GM19372 (cell line): ENCODE measurements around the gene KCTD6.
"Not testable (repeated sequence)": the region's sequence is repeated elsewhere in the genome, so short reads cannot be mapped to it uniquely, and the experiment has no call there.

Source experiments
- ATAC-seq: cut with Tn5 transposase; IDR thresholded peaks from one replicate; pipeline ENCODE4 v1.9.1; 2021; ENCODE audit warnings: mild to moderate bottlenecking, low read depth, moderate library complexity; ENCODE audit not compliant: unreplicated experiment

Gene KCTD6

GRCh38 chr3:58521917-58522631 lies 30.2 kb downstream of the KCTD6 start:
- no peak for ATAC-seq

- no peak for ATAC-seq
These were observed 31.0 kb downstream of the KCTD6 start for GRCh38 chr3:58522759-58523425.

- ATAC-seq, result no peak
These were observed 32.5 kb downstream of the KCTD6 start for GRCh38 chr3:58524326-58524888.

- no peak for ATAC-seq
These were observed 34.6 kb downstream of the KCTD6 start for GRCh38 chr3:58526515-58526957.

GRCh38 chr3:58527440-58527839 lies 35.5 kb downstream of the KCTD6 start:
- ATAC-seq, result not testable (repeated sequence)

- ATAC-seq, result no peak
These were observed 36.7 kb downstream of the KCTD6 start for GRCh38 chr3:58528629-58529028.

GRCh38 chr3:58529516-58530353 lies 37.8 kb downstream of the KCTD6 start:
- ATAC-seq, result no peak

- ATAC-seq, result no peak
These were observed 38.5 kb downstream of the KCTD6 start for GRCh38 chr3:58530354-58530865.

- no peak for ATAC-seq
These were observed 39.7 kb downstream of the KCTD6 start for GRCh38 chr3:58531555-58531954.

- no peak for ATAC-seq
These were observed 40.1 kb downstream of the KCTD6 start for GRCh38 chr3:58531956-58532355.

GRCh38 chr3:58532794-58533220 lies 40.9 kb downstream of the KCTD6 start:
- peak; percentile 93 for ATAC-seq

- ATAC-seq, result no peak
These were observed 42.9 kb downstream of the KCTD6 start for GRCh38 chr3:58534592-58535494.

GRCh38 chr3:58535531-58536500 lies 43.9 kb downstream of the KCTD6 start:
- ATAC-seq, result no peak

GRCh38 chr3:58536501-58537411 lies 44.9 kb downstream of the KCTD6 start, which contains the start of gene ACOX2:
Gene ACOX2, minus strand, starts transcription at chr3:58537190. Its CDS starts 2,084 bp downstream, at chr3:58535106.
- no peak for ATAC-seq

GRCh38 chr3:58537412-58538301 lies 45.8 kb downstream of the KCTD6 start:
- ATAC-seq, result no peak

GRCh38 chr3:58539626-58540025 lies 47.7 kb downstream of the KCTD6 start:
- ATAC-seq, result no peak
